ENCODE measurements around the gene EDEM3. TPM values are rescaled to one million over a fixed set of nuclear protein-coding genes. Genes with fewer than 3 reads are reported as not detected.
A peak's percentile ranks its signal among the peaks of the same experiment; 100 is the strongest.

The EDEM3 gene
- total RNA-seq, 3 donors from 2014 or later (not counting 1 experiment from before 2014, with no cell fraction given), result 8.9 to 15.4 (median 15.1) TPM

GRCh38 chr1:184759112-184759511 is 4.5 kb upstream of the EDEM3 start:
- intact Hi-C loops (cut with micrococcal nuclease), result loop anchor here (5.0 kb wide), 2 partner anchors 213 to 558 kb away; partner anchors contain the start of genes IVNS1ABP and NIBAN1
- Histone ChIP-seq H3K36me3 (ENCODE audit: control insufficient read depth, insufficient read depth, low read length) (no peaks in the 10 kb centered on the region), H3K27me3 (ENCODE audit: control insufficient read depth, insufficient read depth, low read length) (no peaks in the 10 kb centered on the region)

GRCh38 chr1:184757891-184758290 is 3.2 kb upstream of the EDEM3 start:
- intact Hi-C loops (cut with micrococcal nuclease), result loop anchor here (5.0 kb wide), 2 partner anchors 214 to 559 kb away; partner anchors contain the start of genes IVNS1ABP and NIBAN1
- Mint-ChIP-seq H3K4me3 (peak overlapping the region; percentile 22), H3K9me3 (no peaks in the 10 kb centered on the region), H3K36me3 (no peaks in the 10 kb centered on the region), H3K27me3 (ENCODE audit: low read depth in 2 of 2) (peaks cover 2 to 24% of the 10 kb centered on the region in 2 donors), H3K27ac (no peak overlapping the region), H3K4me1 (peaks cover 30 to 33% of the 10 kb centered on the region in 2 donors)
- Histone ChIP-seq H3K9me3 (ENCODE audit: control insufficient read depth, insufficient read depth, low read length) (no peaks in the 10 kb centered on the region), H3K27me3 (ENCODE audit: control insufficient read depth, insufficient read depth, low read length) (no peaks in the 10 kb centered on the region), H3K4me1 (ENCODE audit: control insufficient read depth, insufficient read depth, low read length) (peaks cover 4% of the 10 kb centered on the region), H3K36me3 (ENCODE audit: control insufficient read depth, insufficient read depth, low read length) (no peaks in the 10 kb centered on the region), H3K4me3 (ENCODE audit: low read length) (no peak overlapping the region), H3K27ac (ENCODE audit: low read length) (no peak overlapping the region)
- no peak for DNase-seq
- TF ChIP-seq CTCF (IDR thresholded peaks at IDR 0.05), result no peak
- ATAC-seq, result no peak

More at GRCh38 chr1:184759112-184759511, 4.5 kb upstream of the EDEM3 start:
- Histone ChIP-seq H3K4me1 (ENCODE audit: control insufficient read depth, insufficient read depth, low read length) (peaks cover 4% of the 10 kb centered on the region), H3K9me3 (ENCODE audit: control insufficient read depth, insufficient read depth, low read length) (no peaks in the 10 kb centered on the region), H3K27ac (ENCODE audit: low read length) (no peak overlapping the region), H3K4me3 (ENCODE audit: low read length) (no peak overlapping the region)
- H3K4me3 Mint-ChIP-seq, result no peak overlapping the region
- peaks cover 17 to 21% of the 10 kb centered on the region in 2 donors for H3K4me1 Mint-ChIP-seq
- DNase-seq (no peak), ATAC-seq (no peak)
- TF ChIP-seq CTCF (IDR thresholded peaks at IDR 0.05), result no peak
- H3K36me3 Mint-ChIP-seq, result no peaks in the 10 kb centered on the region
- WGBS (ENCODE audit: insufficient coverage), result no CpG with 5 or more reads among the region's 1 CpG
- no peaks in the 10 kb centered on the region for H3K9me3 Mint-ChIP-seq
- H3K27ac Mint-ChIP-seq, result no peak overlapping the region
- peaks cover 7 to 24% of the 10 kb centered on the region in 2 donors for H3K27me3 Mint-ChIP-seq (ENCODE audit: low read depth in 2 of 2)

DNA sequence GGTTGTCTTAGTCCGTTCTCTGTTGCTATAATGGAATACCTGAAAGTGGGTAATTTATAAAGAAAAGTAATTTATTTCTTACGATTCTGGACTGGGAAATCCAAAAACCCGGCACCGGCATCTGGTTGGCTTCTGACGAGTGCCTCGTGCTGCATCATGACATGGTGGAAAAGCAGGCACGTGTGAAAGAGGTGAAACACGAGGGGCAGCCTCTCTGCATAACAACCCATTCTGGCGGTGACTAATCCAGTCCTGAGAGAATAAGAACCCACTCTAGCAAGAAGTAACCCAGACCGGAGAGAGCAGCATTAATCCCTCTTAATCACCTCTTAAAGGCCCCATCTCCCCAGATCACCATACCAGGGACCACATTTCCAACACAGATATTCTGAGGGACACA is 2.7 kb upstream of the EDEM3 start:
- Mint-ChIP-seq H3K4me3 (no peak overlapping the region), H3K36me3 (no peaks in the 10 kb centered on the region), H3K4me1 (peaks cover 32 to 33% of the 10 kb centered on the region in 2 donors), H3K27ac (no peak overlapping the region), H3K9me3 (no peaks in the 10 kb centered on the region), H3K27me3 (ENCODE audit: low read depth in 2 of 2) (peaks cover 2 to 24% of the 10 kb centered on the region in 2 donors)
- no peak for DNase-seq
- Histone ChIP-seq H3K9me3 (ENCODE audit: control insufficient read depth, insufficient read depth, low read length) (no peaks in the 10 kb centered on the region), H3K27ac (ENCODE audit: low read length) (no peak overlapping the region), H3K27me3 (ENCODE audit: control insufficient read depth, insufficient read depth, low read length) (no peaks in the 10 kb centered on the region), H3K36me3 (ENCODE audit: control insufficient read depth, insufficient read depth, low read length) (no peaks in the 10 kb centered on the region), H3K4me1 (ENCODE audit: control insufficient read depth, insufficient read depth, low read length) (peaks cover 6% of the 10 kb centered on the region), H3K4me3 (ENCODE audit: low read length) (no peak overlapping the region)
- intact Hi-C loops (cut with micrococcal nuclease), result loop anchor here (5.0 kb wide), 2 partner anchors 215 to 560 kb away; partner anchors contain the start of genes IVNS1ABP and NIBAN1
- no peak for TF ChIP-seq CTCF (IDR thresholded peaks at IDR 0.05)
- 95% methylated on average over 10 of the region's 10 CpGs for WGBS (ENCODE audit: insufficient coverage)
- ATAC-seq, result no peak

Measured in natural killer cell (primary cell).